Measurements from ENCODE around the gene DNAJC1. TPM values are rescaled to one million over a fixed set of nuclear protein-coding genes. Genes with fewer than 3 reads are reported as not detected.

The DNAJC1 gene
- total RNA-seq, 3 donors from 2014 or later: 26.3 to 31.5 (median 30.3) TPM

GRCh38 chr10:21758696-21759095 lies 244.8 kb downstream of the DNAJC1 start:
- DNase-seq: no peak
- Histone ChIP-seq H3K4me1 (ENCODE audit: low read depth) (no peaks in the 10 kb centered on the region), H3K9me3 (no peaks in the 10 kb centered on the region), H3K4me3 (no peak overlapping the region), H3K36me3 (ENCODE audit: low read depth) (peaks cover 2% of the 10 kb centered on the region)
- no peak for ATAC-seq
- TF ChIP-seq, protein P1, sequence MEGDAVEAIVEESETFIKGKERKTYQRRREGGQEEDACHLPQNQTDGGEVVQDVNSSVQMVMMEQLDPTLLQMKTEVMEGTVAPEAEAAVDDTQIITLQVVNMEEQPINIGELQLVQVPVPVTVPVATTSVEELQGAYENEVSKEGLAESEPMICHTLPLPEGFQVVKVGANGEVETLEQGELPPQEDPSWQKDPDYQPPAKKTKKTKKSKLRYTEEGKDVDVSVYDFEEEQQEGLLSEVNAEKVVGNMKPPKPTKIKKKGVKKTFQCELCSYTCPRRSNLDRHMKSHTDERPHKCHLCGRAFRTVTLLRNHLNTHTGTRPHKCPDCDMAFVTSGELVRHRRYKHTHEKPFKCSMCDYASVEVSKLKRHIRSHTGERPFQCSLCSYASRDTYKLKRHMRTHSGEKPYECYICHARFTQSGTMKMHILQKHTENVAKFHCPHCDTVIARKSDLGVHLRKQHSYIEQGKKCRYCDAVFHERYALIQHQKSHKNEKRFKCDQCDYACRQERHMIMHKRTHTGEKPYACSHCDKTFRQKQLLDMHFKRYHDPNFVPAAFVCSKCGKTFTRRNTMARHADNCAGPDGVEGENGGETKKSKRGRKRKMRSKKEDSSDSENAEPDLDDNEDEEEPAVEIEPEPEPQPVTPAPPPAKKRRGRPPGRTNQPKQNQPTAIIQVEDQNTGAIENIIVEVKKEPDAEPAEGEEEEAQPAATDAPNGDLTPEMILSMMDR (IDR thresholded peaks at IDR 0.05): no peak
- intact Hi-C loops (cut with DNase I, micrococcal nuclease): no loop called here

- no peak for DNase-seq
- Histone ChIP-seq H3K4me1 (ENCODE audit: low read depth) (no peaks in the 10 kb centered on the region), H3K4me3 (no peak overlapping the region), H3K36me3 (ENCODE audit: low read depth) (peaks cover 2% of the 10 kb centered on the region), H3K9me3 (no peaks in the 10 kb centered on the region)
- intact Hi-C loops (cut with DNase I, micrococcal nuclease): no loop called here
- TF ChIP-seq, protein P1 (IDR thresholded peaks at IDR 0.05): no peak
- ATAC-seq: no peak
Observed at GRCh38 chr10:21758239-21758638, 245.3 kb downstream of the DNAJC1 start.

- TF ChIP-seq, protein P1 (IDR thresholded peaks at IDR 0.05): no peak
- Histone ChIP-seq H3K4me1 (ENCODE audit: low read depth) (no peaks in the 10 kb centered on the region), H3K4me3 (no peak overlapping the region), H3K36me3 (ENCODE audit: low read depth) (peaks cover 2% of the 10 kb centered on the region), H3K9me3 (no peaks in the 10 kb centered on the region)
- intact Hi-C loops (cut with DNase I, micrococcal nuclease): no loop called here
- ATAC-seq (no peak), DNase-seq (no peak)
Observed at GRCh38 chr10:21757185-21757901, 246.2 kb downstream of the DNAJC1 start.

GRCh38 chr10:21756707-21757106 lies 246.8 kb downstream of the DNAJC1 start:
- no peaks in the 10 kb centered on the region for H3K9me3 ChIP-seq
- peaks cover 2% of the 10 kb centered on the region for H3K36me3 ChIP-seq (ENCODE audit: low read depth)
- ATAC-seq: no peak
- TF ChIP-seq, protein P1 (IDR thresholded peaks at IDR 0.05): no peak
- no peaks in the 10 kb centered on the region for H3K4me1 ChIP-seq (ENCODE audit: low read depth)
- DNase-seq: no peak
- no peak overlapping the region for H3K4me3 ChIP-seq
- intact Hi-C loops (cut with DNase I, micrococcal nuclease): no loop called here

DNA sequence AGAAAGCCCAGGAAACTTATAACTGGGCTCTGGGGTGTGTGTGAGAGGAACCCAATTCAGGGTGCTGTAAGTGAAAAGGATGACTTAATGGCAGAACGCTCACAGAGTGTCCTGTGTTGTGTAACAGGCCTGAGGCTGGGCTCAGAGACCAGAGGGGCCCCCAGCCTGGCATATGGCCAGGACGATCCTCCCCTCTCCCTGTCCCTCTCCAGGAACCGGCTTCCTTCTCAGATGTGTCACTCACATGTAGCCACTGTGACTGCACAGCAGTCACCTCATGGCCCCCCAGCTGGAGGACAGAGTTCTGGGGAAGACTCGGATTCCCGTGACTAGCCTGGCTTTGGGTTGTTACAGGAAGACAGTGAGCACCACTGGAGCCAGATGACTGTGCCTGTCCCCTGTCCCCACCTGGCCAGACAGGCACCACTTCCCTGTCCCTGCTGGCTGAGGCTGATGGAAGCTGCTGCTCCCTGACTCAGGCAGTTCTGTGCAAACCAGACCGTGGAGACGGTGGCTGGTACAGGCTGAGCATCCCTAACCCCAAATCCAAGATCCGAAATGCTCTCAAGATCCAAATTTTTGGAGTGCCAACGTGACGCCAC lies 249.0 kb downstream of the DNAJC1 start:
- peaks cover 5% of the 10 kb centered on the region for H3K4me1 ChIP-seq (ENCODE audit: low read depth)
- no peak for ATAC-seq
- TF ChIP-seq, protein P1 (IDR thresholded peaks at IDR 0.05): no peak

More for the DNA sequence above, 249.0 kb downstream of the DNAJC1 start:
- H3K36me3 ChIP-seq (ENCODE audit: low read depth): peaks cover 2% of the 10 kb centered on the region
- DNase-seq: no peak
- H3K4me3 ChIP-seq: no peak overlapping the region
- intact Hi-C loops (cut with DNase I, micrococcal nuclease): no loop called here
- no peaks in the 10 kb centered on the region for H3K9me3 ChIP-seq

Measured in mucosa of descending colon (tissue), 3 donors.